GM21367 (cell line): ENCODE data around the gene NEK2.
"Not testable (repeated sequence)": the region's sequence is repeated elsewhere in the genome, so short reads cannot be mapped to it uniquely, and the experiment has no call there.

Source experiments
- ATAC-seq: cut with Tn5 transposase; IDR thresholded peaks from one replicate; pipeline ENCODE4 v1.9.1; 2021; ENCODE audit not compliant: unreplicated experiment

Gene NEK2

DNA sequence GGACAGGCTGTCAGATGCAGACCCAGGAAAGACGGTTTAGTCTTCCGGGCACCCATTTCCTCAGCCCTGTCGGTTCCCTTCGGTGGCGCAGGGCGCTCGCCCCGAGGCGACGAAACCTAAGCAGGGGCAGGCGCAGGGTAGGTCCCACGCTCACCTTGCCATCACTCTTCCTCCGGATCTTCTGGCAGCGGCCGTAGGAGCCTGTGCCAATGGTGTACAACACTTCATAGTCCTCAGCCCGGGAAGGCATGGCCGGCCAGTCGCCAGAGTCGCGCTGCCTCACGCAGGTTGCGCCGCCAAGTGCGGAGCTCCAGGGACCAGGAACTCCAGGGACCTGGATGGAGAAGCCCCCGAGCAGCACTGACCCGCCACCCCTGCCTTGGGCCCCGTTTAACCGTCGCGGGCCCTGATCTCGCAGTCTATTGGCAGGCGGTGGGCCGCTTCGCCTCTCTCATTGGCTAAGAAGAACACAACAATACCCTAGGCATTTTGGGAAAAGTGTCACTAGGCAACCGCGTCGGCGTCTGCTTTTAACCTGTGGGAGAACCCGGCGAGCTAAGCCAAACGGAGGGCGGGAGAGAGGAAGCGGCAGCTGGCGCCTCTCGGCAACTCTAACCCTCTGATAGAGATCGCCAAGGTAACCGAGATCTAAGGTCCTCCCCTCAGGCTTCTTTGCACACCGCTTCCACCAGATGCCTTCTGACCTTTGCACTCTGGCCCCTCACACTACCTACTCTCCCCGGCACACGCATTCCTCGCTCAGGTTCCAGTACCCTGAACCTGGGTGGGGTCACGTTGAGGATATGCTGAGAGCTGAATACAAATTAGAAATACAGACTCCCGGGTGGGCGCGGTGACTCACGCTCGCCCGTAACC lies at the start of gene NEK2:
Gene NEK2 (minus strand): TSS at position 392 of the 876 bp plus-strand sequence. CDS start 142 bp downstream, at position 250.
- ATAC-seq: peak; percentile 92

DNA sequence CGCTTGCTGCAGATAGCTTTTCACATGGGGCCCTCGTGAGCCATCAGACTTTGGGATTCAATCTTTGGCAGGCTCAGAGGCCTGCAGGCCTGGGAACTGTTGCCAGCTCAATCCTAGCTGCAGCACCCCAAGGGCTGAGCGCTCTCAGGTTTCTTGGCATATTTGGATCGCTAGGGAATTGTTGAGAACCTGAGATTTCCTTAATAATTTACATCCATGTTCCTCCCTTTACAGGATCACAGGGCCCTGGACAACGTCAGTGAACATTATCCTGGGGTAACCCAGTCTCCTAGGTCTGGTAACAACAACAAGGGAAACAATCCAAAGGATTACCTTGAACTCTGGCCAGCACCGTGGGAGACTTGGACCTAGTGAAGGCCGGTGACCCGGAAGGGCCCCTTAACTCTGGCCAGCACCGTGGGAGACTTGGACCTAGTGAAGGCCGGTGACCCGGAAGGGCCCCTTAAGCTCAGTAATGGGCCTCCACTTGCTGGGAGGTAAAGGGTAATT lies 49.3 kb upstream of the NEK2 start:
- no peak for ATAC-seq

DNA sequence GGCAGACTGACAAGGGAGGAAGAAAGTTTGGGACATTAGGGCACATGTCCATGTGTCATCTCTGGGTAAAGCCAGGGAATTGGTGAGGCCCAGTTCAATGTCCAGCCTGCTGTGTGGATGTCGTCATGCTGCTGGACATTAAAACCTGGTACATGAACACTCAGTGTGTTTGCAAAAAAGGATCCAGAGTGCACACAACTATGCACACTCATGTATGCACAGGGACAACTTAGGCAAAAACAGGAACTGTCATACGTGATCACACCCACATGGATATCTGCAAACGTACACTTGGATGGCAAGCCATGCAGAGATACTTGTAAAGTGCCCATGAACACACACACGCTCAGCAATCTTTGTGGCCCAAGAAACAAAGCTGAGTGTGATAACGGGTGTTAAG lies 47.9 kb upstream of the NEK2 start:
- ATAC-seq: no peak

DNA sequence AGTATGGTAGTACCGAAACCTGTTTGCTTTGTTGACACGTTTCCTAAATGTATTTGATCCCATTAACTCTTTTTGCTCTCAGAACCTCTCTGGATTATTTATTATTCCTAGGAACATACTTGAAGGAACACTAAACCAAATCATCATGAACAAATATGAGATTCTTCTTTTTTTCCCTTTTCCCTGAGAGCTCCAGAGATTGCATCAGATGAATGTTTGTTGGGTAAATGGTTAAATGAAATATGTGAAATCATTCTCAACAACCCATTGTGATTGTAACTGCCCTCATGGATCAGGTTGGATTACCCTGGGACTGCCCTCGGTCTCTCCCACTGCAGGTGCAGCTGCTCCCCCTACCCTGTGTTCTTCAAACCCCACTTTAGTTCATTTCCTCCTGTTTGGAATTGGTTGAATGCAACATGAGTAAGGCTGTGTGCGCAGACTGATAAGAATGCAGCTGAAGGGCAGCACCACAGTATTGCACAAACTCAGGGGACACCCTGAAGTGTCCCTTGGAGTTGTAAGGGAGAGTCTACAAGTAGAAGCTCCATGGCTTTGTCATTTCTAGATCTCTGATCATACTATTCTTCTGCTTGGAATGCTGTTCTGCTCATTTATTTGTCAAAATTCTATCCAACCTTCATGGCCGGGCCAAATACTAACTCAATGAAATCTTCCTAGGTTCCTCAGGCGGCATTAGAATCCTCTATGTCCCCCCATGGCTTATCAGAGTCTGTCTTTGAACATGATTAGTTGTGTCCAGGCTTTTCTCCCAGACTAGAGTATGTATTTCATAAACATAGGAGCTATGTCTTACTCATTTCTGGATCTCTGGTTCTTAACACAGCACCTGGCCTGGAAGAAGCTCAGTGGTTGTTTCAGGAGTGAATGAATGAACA lies 47.1 kb upstream of the NEK2 start:
- ATAC-seq: no peak

DNA sequence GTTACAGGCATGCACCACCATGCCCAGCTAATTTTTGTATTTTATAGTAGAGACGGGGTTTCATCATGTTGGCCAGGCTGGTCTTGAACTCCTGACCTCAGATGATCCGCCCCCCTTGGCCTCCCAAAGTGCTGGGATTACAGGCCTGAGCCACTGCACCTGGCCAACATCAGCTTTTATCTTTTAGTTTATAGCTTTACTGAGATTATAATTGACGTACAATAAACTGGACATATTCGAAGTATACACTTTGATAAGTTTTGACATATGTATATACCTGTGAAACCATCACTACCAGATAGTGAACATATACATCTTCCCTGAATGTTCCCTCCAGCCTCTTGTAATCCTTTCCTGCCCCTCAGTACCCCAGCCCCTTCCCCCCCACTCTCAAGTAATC lies 41.1 kb upstream of the NEK2 start:
- not testable (repeated sequence) for ATAC-seq

DNA sequence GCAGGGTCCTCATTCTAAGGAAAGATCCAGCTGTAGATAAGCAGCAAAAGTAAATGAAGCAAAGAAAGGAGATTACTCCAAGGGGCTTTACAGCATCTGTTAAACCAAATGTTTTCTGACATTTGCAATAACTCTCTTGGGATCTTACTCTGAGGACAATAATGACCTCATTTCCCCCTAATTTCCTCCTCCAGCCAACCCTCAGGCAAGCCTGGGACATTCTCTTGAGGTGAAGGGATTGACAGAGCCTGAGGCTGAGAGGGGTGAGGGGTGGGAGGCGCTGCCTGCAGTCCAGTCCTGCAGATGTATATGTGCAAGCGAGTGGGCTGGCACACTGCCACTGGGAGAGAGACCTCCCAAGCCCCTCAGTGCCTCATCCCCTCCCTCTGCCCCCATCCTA lies 40.5 kb upstream of the NEK2 start:
- ATAC-seq: no peak

DNA sequence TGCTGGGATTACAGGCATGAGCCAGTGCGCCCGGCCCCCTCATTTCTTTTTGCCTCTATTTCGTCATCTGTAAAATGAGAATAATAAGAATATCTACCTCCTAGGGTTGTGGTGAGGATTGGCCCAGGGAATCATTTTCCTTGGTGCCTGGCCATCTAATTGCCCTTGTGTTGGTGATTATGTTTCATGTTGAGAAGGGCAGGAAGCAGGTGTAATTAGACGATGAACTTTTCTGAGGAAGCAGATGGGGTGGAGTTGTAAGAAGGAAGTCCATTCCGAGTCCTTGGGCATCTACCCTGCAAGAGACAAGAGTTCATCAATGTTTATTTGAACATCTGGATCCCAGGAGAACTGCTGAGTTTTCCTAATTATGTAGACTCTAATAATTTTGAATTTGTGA lies 38.7 kb upstream of the NEK2 start:
- ATAC-seq: no peak

DNA sequence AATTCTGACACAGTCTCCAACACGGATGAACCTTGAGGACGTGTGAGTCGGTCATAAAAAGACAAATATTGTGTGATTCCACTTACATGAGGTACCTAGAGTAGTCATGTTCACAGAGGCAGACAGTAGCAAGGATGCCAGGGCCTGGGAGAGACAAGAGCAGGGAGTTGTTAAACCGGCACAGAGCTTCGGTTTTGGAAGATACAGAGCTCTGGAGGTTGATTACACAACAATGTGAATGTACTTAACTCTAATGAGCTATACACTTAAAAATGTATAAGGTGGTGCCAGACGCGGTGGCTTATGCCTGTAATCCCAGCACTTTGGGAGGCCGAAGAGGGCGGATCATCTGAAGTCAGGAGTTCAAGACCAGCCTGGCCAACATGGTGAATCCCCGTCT lies 37.8 kb upstream of the NEK2 start:
- no peak for ATAC-seq

DNA sequence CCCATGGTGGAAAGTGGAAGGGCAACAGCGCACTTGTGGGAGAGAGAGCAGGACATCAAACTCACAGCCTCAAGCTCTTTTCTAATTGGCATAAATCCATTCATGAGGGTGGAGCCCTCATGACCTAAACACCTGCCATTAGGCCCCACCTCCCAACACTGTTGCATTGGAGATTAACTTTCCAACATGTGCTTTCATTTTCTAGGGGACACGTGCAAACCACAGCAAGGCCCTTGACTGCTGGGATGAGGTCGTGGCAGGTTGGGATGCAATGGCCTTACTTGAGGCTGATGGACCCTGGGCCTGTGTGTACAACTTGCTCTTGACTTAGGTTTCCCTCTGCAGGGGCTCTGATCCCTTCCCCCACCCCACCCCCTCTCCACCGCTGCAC lies 35.9 kb upstream of the NEK2 start:
- no peak for ATAC-seq

DNA sequence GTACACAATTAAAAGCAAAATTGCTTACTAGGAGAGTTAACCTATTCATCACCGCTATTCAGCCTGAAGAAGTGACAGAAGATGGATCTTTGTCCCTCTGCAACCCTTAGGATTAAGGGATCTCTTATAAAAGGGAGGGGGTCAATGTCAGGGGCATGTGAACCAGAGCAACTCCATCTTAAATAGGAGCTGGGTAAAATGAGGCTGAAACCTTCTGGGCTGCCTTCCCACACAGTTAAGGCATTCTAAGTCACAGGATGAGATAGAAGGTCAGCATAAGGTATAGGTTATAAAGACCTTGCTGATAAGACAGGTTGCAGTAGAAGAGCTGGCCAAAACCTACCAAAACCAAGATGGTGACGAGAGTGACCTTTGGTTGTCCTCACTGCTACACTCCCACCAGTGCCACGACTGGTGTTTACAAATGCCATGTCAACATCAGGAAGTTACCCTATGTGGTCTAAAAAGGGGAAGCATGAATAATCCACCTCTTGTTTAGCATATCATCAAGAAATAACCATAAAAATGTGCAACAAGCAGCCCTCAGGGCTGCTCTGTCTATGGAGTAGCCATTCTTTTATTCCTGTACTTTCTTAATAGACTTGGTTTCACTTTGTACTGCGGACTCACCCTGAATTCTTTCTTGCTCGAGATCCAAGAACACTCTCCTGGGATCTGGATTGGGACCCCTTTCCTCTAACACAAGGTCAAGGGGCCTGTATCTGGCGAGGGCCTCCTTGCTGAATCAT lies 35.3 kb upstream of the NEK2 start:
- ATAC-seq: no peak

DNA sequence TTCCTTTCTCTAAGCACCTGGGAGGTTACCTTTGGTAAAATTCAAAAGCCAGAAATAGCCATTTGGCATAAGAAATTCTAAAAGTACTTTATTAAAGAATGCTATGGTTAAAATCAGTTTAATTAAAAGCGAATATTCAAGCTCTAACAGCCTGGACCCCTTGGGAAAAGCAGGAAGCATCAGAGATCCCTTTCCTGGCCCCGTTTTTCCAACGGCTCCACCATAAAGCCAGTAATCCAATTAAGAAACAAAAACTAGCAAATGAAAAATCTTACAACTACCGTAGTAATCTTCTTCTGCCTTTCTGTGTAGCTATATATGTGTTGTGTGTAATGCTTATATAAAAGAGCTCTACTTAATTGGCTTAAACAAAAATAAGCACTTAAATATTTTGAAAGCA lies 33.5 kb upstream of the NEK2 start:
- ATAC-seq: no peak

DNA sequence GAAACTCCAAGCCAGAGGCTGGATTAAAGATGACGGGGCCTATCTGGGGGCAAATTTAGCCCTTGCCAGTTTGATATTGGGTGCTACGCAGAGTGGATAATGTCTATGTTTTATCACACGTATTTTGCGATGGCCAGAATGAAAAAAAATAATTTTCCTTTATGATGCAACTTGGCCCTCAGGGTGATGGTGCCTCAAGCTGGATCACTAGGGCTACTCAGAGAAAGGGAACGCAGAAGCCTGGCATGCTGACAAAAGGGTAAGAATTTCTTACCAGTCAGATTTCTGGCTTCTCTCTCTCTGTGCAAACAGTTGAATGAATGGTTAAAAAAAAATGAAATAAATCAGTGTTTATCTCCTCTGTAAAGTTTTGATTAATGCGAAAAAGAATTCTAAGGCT lies 32.6 kb upstream of the NEK2 start:
- no peak for ATAC-seq

DNA sequence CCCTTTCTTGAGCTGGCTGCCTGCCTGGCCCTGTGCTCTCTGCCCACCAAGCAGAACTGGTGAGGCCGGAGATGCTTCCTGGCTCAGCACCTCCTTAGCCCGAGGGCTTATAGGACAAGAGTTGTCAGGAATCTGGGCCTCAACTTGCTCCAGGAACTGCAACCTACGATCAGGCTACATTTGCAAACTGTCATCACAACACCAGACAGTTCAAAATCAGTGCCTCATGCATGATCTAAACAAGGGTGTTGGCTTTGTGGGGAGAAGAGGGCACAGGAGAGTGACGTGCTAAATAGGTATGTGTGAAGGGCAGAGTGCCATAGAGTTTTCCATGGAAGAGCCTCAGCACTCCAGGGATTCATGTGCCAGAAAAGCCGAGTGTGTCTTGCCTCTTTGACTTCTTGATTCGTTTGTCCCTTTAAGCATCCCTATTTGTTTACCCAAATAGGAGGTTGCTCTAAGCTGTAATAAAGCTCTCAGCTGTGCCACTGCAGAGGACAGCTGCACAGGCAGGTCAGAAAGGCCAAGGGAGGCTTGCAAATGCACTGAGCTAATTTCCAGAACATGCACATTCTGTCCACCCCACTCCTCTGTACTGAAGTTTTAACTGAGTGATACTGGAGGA lies 30.2 kb upstream of the NEK2 start:
- no peak for ATAC-seq

DNA sequence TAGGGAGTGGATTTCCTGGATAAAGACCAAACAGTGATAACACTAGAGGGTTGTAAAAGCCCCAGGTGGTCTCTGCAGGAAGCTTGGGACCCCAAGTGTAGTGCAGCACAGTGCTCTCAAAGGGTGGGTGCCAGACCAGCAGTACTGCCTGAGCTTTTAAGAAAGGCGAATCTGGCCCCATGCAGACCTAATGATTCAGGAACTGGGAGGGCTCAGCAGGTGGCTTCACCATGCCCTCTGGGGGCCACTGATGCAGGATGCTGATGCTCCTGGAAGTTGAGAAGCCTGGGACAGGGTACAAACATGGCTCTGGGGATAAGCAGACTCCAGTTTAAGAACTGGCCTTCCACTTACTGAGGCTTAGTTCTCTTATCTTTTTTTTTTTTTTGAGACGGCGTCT lies 29.1 kb upstream of the NEK2 start:
- ATAC-seq: no peak

DNA sequence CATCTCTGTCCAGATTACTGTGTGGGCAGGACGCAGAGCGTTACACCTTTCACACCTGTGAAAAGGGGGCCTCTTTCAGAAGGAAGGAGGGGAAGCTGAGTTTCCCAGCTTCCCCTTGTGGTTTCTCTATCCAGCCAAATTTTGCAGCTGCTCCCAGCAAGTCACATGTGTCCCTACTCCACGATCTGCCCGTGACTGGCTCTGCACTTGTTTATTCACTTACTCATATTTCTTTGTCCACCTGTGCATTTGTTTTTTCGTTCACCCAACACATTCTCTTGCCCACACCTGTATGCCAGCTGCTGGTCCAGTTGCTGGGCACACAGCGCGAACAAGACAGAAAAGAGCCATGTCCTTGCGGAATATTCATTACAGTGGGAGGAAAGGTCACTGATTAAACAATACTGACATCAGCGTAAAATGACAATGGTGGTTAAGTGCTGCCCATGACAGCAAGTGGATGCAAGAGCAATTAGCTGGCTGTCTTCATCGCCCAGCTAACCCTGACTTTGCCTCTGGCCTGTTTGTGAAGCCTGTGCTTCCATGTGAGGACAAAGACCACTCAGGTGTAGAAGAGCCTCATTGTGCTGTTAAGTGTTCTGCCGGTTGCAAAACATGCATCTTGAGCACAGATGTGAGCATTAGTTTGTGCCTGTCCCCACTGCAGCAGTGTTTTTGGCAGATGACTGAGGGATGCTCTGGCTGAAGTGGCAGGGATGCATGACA lies 28.6 kb upstream of the NEK2 start:
- no peak for ATAC-seq

DNA sequence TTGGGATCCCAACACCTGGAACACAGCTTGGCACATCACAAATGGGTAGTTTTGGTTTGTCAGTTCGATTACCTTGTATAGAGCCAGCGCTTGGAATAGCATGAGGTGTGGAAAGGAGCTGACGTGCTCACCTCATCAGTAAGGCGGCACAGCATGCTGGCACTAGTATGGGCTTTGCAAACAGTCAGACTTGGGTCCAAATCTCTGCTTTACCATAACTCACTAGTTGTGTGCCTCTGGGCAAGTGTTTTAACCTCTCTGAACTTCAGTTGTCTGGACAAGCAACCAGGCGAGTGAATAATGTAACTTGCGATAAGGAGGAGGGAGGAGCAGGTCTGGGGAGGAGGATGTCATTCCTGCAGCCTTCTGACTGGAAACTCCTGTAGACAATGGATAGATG lies 26.3 kb upstream of the NEK2 start:
- ATAC-seq: no peak

DNA sequence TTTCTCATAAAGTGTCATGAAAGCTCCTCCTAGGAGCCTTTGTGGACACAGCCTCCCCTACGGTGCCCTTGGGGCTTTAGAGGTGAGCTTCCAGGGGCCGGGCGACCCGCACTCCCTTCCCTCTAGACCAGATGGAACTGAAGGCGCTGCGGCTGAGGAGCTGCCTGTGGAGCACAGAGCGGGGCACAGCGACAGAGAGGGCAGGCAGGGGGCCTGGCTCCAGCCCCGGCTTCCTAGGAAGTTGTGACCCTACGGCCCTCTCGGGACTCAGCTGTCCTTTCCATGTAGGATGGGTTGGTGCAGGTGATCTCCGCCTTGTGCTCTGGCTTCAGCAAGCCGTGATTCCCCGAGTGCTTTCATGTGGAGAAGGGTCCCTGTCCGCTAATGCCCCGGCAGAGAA lies 23.6 kb upstream of the NEK2 start:
- ATAC-seq: no peak

DNA sequence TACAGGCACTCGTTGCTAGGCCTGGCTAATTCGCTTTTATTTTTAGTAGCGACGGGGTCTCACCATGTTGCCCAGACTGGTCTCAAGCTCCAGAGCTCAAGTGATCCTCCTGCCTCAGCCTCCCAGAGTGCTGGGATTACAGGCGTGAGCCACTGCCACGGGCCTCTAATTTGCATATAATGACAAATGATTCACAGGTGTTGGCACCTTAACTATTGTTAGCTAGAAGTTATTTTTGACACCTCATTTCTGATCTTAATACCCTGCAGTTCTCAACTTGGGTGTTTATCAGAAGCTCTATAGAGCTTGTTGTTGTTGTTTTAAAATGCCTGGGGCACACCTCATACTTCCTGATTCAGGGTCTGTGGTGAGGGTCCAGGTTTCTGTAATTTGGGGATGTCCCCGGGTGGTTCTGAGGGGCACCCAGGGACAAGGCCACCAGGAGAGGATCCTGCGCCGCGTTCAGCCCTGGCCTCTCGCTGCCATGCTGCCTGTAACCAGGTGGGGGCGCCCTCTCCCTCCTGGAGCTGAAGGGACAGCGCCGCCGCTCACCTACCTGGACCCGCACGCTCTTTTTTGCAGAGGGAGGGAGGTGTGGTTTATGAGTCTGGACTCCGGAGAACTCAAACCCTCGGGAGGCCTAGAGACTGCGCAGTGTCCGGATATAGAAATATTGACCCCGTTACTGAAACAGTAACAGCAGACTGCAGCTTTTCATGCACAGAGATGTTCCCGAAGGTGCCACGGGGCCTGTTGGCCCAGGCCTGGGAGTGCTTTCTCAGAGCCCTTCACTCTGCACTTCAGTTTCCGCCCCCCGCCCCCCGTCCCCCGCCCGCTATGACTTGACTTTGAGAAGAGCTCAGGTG lies 23.0 kb upstream of the NEK2 start:
- ATAC-seq: peak; percentile 40

DNA sequence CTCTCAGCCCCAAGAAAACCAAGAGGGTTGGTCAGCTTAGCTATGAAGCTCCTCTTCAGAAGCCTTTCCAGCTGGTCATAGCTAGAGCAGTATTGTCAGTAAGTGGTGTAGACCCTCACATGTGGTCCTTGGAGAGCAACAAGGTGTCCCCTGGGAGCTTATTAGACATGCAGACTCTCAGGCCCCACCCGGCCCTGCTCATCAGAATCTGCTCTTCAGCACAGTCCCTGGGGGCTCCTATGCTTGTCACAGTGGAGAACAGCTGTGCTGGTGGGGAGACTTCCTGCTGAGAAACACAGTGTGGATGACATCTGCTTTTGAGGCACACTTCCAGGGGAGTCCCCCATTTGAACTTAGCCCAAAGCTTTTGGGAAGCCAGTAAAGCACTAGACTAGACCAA lies 21.9 kb upstream of the NEK2 start:
- peak; percentile 76 for ATAC-seq
